ENCODE results near the gene KCNQ2. TPM values are rescaled to one million over a fixed set of nuclear protein-coding genes. Genes with fewer than 3 reads are reported as not detected.
A peak's percentile ranks its signal among the peaks of the same experiment; 100 is the strongest.

Gene KCNQ2
- total RNA-seq, 1 experiment from 2014 or later = 86.5 TPM

GRCh38 chr20:63382551-63383300 lies 89.7 kb downstream of the KCNQ2 start:
- BruUV-seq (replicated peaks) = no TSS peak
- H2AFZ ChIP-seq (ENCODE audit: low read depth, low read length, poor library complexity, severe bottlenecking) = no peak overlapping the region
- H3K27ac ChIP-seq (ENCODE audit: low read depth, low read length) = no peak overlapping the region
- H3K36me3 ChIP-seq (ENCODE audit: control insufficient read depth in 1 of 2, insufficient read depth in 2 of 2, low read length in 2 of 2) = no peaks in the 10 kb centered on the region
- CTCF ChIA-PET = interaction anchor here (1.3 to 3.7 kb wide), 5 partner anchors 26 to 158 kb away, joined by 3 to 55 read pairs (median 5); no protein-coding TSS in a partner anchor
- RAD21 ChIA-PET (ENCODE audit: low non-redundant PET in 1 of 2, low total read pairs in 2 of 2, uncharacterized antibody in 2 of 2, unreplicated experiment in 2 of 2) = interaction anchor here (1.2 to 1.6 kb wide), 2 partner anchors 73 kb away, joined by 5 to 9 read pairs; no protein-coding TSS in a partner anchor
- H3K27me3 ChIP-seq (ENCODE audit: insufficient read depth, low read length) = no peaks in the 10 kb centered on the region
- H3K9ac ChIP-seq (ENCODE audit: low read length) = no peak overlapping the region
- POLR2A ChIA-PET = no interaction called here
- H3K4me3 ChIP-seq (replicated peaks in 1 of 2; ENCODE audit: low read depth in 1 of 2, low read length in 2 of 2) = no peak overlapping the region
- H3K9me3 ChIP-seq (ENCODE audit: control insufficient read depth in 1 of 2, insufficient read depth in 1 of 2, low read depth in 1 of 2, low read length in 2 of 2) = peaks cover 14 to 24% of the 10 kb centered on the region in 2 experiments; a peak in 2 of 4 replicates
- no peaks in the 10 kb centered on the region for H4K20me1 ChIP-seq (ENCODE audit: insufficient read depth)
- ATAC-seq = peak; percentile 39
- H3K9me2 ChIP-seq (ENCODE audit: insufficient read depth) = no peaks in the 10 kb centered on the region
- TF ChIP-seq EZH2phosphoT487 (IDR thresholded peaks at IDR 0.05; ENCODE audit: borderline replicate concordance) (no peak), EZH2 (IDR thresholded peaks at IDR 0.05) (no peak), POLR2A (IDR thresholded peaks at IDR 0.05; ENCODE audit: borderline replicate concordance, extremely low read depth, insufficient read depth, insufficient read length) (no peak)
- intact Hi-C loops (cut with micrococcal nuclease) = loop anchor here (1.0 kb wide), 1 partner anchor 73 kb away; no protein-coding TSS in a partner anchor
- no peak overlapping the region for H3K4me2 ChIP-seq (ENCODE audit: low read length)
- no peaks in the 10 kb centered on the region for H3K79me2 ChIP-seq (ENCODE audit: insufficient read depth, low read length)
- H3K4me1 ChIP-seq (ENCODE audit: control insufficient read depth in 1 of 2, insufficient read depth in 2 of 2, low read length in 2 of 2) = no peaks in the 10 kb centered on the region
- DNase-seq (ENCODE audit: low read depth, low spot score) = no peak

DNA sequence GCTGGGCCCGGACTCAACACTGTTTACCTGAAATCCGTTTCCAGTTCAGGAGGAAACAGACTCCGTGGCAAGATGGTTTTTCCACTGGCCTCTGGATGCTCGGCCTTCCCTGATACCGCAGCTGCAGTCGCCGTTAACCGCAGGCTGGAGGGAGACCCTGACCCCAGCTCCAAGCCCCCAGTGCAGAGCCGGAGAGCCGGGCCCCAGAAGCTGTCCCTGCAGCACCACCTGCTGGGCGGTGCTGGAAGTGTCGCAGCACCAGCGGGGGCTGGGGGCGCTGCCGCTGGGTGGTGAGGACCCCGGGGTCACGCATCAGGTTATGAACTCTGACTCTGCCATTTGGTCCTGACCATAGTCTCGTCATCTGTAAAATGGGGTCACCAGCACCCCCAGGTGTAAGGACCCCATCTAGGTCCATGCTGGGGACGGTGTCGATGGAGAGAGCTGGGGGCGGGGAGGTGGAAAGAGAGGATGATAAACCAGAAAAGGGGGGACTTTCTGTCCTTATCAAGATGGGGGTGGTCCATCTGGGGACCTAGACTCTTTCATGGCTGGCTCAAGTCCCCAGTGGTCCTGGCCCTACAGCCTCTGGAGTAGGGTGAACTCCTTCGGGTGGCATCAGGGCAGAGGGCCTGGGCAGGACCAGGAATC lies 90.5 kb downstream of the KCNQ2 start:
- Histone ChIP-seq H3K4me2 (ENCODE audit: low read length) (no peak overlapping the region), H3K36me3 (ENCODE audit: control insufficient read depth in 1 of 2, insufficient read depth in 2 of 2, low read length in 2 of 2) (no peaks in the 10 kb centered on the region), H3K27ac (ENCODE audit: low read depth, low read length) (no peak overlapping the region), H3K9me3 (ENCODE audit: control insufficient read depth in 1 of 2, insufficient read depth in 1 of 2, low read depth in 1 of 2, low read length in 2 of 2) (peaks cover 12 to 16% of the 10 kb centered on the region in 2 experiments; a peak in 2 of 4 replicates), H2AFZ (ENCODE audit: low read depth, low read length, poor library complexity, severe bottlenecking) (no peak overlapping the region), H3K9me2 (ENCODE audit: insufficient read depth) (no peaks in the 10 kb centered on the region), H3K9ac (ENCODE audit: low read length) (no peak overlapping the region), H3K4me3 (replicated peaks in 1 of 2; ENCODE audit: low read depth in 1 of 2, low read length in 2 of 2) (no peak overlapping the region), H3K27me3 (ENCODE audit: insufficient read depth, low read length) (no peaks in the 10 kb centered on the region), H4K20me1 (ENCODE audit: insufficient read depth) (no peaks in the 10 kb centered on the region), H3K79me2 (ENCODE audit: insufficient read depth, low read length) (no peaks in the 10 kb centered on the region), H3K4me1 (ENCODE audit: control insufficient read depth in 1 of 2, insufficient read depth in 2 of 2, low read length in 2 of 2) (no peaks in the 10 kb centered on the region)
- no TSS peak for BruUV-seq (replicated peaks)
- POLR2A ChIA-PET = no interaction called here
- RAD21 ChIA-PET (ENCODE audit: low non-redundant PET in 1 of 2, low total read pairs in 2 of 2, uncharacterized antibody in 2 of 2, unreplicated experiment in 2 of 2) = interaction anchor here (1.2 to 1.6 kb wide), 2 partner anchors 72 to 73 kb away, joined by 5 to 9 read pairs; no protein-coding TSS in a partner anchor
- CTCF ChIA-PET = interaction anchor here (0.9 to 3.7 kb wide), 8 partner anchors 11 to 326 kb away, joined by 3 to 55 read pairs (median 4); no protein-coding TSS in a partner anchor
- intact Hi-C loops (cut with micrococcal nuclease) = loop anchor here (1.0 kb wide), 1 partner anchor 73 kb away; no protein-coding TSS in a partner anchor
- DNase-seq (ENCODE audit: low read depth, low spot score) (no peak), ATAC-seq (peak; percentile 74)
- TF ChIP-seq CTCF (IDR thresholded peaks at IDR 0.05 in 2 of 3, conservative IDR thresholded peaks at IDR 0.05 in 1 of 3; ENCODE audit: borderline replicate concordance in 1 of 3, insufficient read depth in 1 of 3, low read depth in 2 of 3, low read length in 2 of 3) (peak; percentile 87 to 98 (median 97)), RAD21 (IDR thresholded peaks at IDR 0.05; ENCODE audit: low read depth) (peak; percentile 90)
- TF ChIP-seq, protein P1, sequence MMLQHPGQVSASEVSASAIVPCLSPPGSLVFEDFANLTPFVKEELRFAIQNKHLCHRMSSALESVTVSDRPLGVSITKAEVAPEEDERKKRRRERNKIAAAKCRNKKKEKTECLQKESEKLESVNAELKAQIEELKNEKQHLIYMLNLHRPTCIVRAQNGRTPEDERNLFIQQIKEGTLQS (IDR thresholded peaks at IDR 0.05) = no peak

Data from HCT116 (cell line).